GM19035 (cell line): ENCODE results near the gene TNFAIP3.

Experiments
- ATAC-seq: cut with Tn5 transposase; IDR thresholded peaks from one replicate; pipeline ENCODE4 v1.9.1; 2021; ENCODE audit not compliant: unreplicated experiment

The TNFAIP3 gene

DNA sequence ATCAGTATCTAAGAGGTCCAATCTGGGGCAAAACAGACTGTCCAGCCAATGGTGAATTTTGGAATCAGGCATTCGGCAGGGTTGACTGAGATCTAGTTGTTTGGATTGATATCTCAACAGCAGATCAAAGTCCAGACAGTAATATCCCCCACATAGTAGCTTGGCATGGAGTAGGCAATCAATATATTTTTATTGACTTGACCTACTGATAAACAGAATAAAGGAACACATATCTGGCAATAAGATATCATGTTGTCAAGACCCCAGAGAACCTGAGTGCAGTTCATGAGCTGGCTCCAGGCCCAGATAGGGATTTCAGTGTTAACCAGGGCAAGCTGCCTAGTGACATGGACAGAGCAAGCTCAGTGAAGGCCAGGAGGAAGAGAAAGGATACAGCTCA, 34.4 kb downstream of the TNFAIP3 start:
- no peak for ATAC-seq

DNA sequence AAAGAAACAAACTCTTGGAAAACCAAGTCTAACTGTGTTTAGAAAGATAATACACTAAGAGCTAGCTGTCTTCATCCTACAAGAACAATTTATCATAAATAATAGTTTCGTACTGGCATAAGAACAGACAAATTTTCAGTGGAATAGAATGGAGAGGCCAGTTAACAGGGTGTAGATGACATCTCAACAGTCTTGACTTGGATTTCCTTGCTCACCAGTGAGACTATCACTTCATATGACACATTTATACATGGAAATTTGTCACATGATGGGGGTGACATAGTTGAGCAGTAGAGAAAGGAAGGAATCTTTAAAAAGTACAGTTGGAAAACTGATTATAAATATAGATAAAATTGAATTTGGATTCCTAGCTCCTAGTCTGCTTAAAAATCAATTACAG, 35.6 kb downstream of the TNFAIP3 start:
- ATAC-seq, result no peak

DNA sequence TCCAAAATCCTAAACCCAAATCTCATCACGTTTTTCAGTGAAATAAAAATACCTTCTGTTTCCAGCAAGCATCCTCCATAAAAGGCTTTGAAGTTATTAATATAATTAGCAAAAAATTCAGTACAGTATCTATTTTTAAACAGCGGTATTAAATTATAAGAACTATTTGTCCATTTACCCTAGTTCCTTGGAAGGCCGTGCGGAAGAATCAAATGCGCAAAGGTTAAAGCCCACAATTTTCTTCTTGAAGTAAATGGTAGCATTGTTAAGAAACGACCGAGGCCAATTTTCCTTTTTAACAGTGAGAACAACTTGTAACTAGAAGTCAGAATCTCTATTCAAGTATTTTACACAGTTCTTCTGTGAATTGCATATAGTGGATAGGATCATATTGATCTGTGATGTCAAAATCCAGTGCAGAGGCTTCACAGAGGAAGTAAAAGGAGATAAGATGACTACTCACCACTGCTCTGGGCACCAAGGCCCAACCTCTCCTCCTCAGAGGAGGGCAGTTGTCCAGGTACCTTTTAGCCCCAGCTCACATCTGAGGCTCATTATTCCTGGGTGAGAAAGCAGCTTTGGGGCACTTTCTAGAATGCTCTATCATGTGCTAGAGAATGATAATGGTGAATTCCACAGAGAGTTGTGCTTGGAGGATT, 36.3 kb downstream of the TNFAIP3 start:
- no peak for ATAC-seq

DNA sequence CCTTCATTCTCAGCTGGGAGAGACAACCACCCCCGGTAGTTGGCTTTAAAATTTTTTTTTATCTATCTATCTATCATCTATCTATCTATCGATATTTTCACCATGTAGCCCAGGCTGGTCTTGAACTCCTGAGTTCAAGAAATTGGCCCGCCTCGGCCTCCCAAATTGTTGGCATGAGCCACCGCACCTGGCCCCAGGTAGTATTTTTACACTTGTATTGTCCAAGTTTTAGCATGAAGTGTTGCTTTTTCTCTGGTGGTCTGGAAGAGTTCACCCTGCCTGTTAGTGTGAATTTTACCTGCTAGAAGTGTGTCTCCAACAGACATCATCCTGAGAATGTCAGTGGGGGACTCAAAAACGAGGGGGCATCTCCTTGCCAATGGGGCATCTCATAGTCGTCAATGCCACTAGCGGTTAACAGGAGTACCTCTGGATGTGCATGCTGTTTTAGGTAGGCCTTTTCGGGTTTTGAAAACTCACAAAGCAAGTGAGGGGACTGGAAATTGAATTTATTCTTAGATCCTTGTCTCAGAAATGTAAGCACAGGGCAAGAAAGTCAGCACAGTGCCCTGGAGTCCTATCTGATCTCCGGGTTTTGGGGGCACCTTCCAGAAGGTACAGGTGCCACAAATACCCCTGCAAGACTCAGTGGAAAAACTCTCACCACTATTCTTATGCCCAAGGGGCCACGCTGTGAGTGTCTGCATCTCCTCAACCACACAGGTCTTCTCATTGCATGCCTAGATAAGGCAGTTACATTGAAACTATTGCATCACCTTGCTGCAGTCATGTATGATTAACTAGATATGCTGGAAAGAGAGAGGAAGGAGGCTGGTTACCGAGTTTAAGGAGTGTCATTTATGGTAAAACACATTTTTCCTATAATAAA, 37.1 kb downstream of the TNFAIP3 start:
- peak; percentile 66 for ATAC-seq

DNA sequence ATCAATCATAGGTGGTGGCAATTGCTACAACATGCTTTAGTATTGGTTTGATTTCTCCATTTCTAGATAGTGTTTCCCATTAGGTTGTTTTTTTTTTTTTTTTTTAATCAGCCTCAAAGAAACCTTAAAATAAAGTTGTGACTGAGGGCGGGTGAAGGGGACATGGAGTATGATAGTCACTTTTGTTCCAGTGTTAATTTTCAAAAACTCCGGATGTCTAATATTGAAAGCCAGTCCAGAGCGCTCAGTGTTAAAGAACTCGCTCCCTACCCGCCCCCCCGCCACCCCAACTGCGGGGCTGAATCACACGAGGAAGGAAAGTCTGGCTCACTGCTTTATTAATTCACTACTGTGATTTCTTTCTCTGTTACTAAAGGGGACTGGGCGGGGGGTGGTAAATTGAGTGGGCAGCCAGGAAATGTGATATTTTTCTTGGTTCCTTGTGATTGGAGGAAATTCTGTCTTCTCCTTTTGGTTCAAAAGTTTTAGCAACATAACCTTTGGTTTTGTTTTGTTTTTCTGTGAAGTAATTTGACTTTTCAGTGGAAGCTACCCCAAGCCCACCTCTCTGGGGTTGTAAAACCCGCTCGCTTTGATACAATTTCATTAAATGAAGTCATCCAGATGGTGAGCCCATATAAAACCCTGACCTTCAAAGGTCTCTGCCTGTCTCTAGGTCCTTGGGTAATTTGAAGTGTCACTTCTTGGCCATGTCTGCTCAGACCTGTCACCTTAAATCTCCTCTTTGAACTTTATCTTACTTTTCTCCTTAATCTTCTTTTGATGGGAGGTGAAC, 38.0 kb downstream of the TNFAIP3 start:
- ATAC-seq, result peak; percentile 40

DNA sequence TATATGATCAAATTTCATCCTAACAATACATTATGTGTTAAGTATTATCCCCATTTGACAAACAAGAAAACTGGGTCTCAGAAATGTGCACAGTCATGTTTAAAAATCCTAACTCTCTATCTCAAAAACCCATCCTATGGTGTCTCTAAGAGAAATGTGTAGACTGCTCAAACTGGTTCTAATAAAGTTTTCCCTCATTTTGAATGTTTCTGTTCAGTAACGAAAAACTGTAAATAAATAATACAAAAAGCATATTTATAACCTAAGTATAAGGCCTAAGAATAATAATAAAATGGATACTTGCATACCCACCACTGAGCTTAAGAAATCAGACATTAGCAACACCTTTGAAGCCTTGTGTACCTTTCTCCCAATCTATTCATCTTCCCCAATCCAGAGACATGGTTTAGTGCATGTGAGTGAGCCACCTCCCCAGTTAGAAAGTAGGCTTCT, 39.0 kb downstream of the TNFAIP3 start:
- no peak for ATAC-seq

DNA sequence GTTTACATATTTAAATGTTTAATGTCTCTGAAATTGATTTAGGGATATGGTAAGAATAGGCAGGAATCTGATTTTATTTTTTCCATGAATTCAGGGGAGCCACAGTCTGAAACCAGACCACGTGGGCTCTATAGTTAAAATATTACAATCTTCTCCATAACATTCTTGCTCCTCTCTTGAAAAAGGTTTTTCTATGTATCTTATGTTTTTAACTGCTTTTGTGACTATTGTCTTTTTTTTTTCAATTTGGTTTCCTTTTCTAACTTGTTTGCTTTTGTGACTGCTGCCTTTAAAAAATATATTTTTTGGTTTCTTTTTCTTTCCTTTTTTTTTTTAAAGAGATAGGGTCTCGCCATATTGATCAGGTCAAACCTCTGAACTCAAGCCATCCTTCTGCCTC, 40.1 kb downstream of the TNFAIP3 start:
- ATAC-seq, result no peak

DNA sequence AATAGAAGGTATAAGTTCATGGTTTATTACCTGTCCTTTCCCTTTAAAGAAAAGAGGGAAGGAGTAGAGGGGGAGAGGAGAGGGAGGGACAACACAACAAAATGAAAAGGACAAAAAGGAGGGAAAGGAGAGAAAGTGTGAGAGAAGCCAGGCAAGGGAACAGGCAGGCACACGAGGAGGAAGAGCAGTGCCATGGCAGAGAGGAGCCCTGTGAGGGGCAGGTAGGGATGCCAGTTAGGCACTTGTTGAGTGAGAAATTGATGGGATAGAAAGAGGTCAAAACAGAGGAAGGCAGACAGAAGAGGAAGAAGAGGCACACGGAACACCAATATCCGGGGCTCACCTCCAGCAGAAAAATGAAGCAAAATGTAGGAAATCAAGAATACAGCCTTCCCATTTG, 42.5 kb downstream of the TNFAIP3 start:
- ATAC-seq, result no peak

DNA sequence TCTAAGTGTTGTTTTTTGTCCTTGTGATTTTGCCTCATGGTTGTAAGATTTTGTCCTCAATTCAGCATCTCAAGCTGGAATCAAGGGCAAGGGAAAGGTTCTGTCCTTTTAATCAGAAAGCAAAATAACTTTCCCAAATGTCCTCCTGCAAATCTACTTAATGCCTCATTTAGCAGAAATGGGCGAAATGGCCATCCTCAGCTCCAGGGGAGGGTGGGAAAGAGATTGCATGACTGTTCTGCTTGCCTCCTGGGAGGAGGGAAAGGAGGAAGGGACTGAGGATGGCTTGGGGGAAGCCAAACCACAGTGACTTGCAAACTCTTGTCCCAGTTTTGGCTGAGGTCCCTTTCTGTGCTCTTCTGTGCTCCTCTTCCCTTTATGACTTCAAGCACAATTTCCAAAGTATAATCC, 43.4 kb downstream of the TNFAIP3 start:
- no peak for ATAC-seq

DNA sequence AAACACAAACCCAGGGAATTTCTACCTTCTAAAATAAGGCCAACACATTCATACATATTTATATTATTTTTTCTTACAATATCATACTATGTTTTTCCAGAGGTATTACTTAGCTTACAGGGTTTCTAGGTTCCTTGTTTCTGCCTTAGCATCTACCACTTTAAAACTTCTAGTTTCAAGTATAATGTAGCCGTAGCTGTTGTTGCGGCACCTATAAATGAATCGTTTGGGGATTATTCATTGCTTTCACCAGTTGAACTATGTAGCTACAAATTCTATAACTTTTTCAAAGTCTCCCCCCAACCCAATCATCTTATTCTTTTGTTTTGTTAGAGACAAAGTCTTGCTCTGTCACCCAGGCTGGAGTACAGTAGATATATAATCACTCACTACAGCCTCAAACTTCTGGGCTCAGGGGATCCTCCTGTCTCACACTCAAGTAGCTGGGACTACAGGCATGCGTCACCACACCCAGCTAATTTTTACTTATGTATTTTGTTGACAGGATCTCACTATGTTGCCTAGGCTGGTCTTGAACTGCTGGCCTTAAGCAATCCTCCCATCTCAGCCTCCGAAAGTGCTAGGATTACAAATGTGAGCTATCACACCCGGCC, 43.9 kb downstream of the TNFAIP3 start:
- no peak for ATAC-seq

DNA sequence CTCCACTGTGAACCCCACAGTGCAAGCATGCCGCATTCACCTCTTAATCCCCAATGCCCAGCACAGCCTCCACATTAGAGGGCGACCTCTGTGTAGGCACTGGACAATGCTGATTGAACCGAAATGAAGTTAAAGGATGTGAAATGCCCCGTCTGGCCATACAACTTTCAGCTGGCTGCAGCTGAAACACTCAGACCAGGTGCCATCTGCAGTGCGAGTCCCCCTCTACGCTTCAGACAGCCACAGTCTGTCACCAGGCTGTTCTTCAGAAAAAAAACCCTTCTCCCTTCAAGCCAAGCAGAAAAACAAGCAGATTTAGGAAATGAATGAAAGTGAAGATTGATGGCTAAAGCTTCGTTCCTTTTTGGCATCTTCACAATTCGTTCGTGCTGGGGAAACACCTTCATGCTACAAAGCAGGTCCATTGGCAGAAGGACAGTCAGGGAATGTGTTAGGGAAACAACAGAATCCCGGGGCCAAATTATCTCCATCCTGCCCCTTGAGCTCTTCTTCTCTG, 44.7 kb downstream of the TNFAIP3 start:
- ATAC-seq, result peak; percentile 48

DNA sequence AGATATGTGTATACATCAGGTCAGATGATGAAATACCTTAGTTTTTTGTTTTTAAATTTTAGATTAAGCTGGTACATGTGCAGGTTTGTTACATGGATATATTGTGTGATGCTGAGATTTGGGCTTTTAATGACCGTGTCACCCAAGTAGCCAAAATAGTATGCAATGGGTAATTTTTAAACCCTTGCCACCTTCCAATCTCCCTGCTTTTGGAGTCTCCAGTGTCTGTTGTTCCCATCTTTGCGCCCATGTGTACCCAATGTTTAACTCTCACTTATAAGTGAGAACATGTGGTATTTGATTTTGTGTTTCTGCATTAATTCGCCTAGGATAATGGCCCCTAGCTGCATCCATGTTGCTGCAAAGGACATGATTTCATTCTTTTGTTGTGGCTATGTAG, 45.8 kb downstream of the TNFAIP3 start:
- ATAC-seq, result no peak

DNA sequence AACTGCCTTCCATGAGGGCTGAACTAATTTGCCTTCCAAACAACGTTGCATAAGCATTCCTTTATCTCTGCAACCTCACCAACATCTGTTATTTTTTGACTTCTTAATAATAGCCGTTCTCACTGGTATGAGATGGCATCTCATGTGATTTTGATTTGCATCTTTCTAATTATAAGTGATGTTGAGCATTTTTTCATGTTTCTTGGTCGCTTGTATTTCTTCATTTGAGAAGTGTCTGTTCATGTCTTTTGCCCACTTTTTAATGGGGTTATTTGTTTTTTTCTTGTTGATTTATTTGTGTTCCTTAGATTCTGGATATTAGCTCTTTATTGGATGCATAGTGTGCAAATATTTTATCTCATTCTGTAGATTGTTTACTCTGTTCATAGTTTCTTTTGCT, 46.4 kb downstream of the TNFAIP3 start:
- ATAC-seq, result no peak

DNA sequence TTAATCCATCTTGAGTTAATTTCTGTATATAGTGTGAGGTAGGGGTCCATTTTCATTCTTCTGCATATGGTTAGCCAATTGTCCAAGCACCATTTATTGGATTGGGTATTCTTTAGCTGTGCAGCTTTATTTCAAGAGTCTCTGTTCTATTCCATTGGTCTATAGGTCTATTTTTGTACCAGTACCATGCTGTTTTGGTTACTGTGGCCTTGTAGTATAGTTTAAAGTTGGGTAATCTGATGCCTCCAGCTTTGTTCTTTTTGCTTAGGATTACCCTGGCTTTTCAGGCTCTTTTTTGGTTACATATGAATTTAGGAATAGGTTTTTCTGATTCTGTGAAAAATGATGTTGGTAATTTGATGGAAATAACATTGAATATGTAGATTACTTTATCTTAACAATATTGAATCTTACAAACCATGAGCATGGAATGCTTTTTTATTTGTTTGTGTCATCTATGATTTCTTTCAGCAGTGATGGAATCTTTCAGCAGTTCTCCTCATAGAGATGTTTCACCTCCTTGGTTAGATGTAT, 47.0 kb downstream of the TNFAIP3 start:
- no peak for ATAC-seq

DNA sequence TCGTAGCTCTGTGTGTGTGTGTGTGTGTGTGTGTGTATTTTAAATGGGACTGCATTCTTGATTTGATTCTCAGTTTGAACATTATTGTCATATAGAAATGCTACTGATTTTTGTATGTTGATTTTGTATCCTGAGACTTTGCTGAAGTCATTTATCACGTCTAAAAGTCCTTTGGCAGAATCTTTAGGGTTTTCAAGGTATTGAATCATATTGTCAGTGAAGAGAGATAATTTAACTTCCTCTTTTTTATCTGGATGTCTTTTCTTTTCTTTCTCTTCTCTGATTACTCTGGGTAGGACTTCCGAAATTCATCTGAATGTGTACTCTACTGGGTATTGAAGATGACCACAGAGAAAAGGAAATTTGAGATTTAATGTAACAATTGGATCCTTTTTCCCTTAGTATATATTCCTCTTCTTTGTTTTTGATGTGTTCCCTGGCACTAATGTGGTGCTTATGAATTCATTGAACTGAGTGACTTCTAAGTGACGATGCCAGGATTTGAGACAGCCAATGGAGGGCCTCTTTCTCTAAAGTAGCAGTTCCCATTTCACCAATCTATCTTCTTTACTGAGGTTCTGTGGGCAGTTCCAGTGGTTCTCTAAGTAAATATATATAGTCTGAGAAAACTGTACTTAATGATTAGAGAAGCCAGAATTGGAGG, 47.6 kb downstream of the TNFAIP3 start:
- no peak for ATAC-seq

DNA sequence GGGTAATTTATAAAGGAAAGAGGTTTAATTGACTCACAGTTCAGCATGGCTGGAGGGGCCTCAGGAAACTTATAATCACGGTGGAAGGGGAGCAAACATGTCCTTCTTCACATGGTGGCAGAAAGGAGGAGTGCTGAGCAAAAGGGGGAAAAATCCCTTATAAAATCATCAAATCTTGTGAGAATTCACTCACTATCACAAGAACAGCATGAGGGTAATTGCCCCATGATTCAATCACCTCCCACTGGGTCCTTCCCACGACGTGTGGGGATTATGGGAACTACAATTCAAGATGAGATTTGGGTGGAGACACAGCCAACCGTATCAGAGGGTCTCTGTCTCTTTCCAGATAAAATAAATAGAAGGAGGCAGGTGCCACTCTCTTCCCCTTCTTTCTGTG, 48.7 kb downstream of the TNFAIP3 start:
- no peak for ATAC-seq

DNA sequence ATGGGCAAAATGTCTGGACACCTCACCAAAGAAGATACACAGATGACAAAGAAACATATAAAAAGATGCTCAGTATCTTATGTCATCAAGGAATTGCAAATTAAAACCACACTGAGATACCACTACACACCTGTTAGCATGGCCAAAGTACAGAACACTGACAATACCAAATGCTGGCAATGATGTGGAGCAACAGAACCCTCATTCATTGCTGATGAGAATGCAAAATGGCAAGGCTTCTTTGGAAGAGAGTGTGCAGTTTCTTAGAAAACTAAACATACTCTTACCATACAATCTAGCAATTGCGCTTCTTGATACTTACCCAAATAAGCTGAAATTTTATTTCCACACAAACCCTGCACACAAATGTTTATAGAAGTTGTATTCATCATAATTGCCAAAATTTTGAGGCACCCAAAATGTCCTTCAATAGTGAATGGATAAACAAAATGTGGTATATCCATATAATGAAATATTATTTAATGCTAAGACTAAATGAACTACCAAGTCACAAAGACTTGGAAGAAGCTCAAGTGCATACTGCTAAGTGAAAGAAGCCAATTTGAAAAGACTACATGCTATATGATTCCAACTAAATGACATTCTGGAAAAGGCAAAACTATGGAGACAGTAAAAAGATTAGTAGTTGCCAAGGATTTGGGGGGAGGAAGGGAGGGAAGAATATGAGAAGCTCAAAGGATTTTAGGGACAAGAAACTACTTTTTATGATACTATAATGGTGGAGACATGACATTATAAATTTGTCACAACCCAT, 50.7 kb downstream of the TNFAIP3 start:
- ATAC-seq, result no peak

DNA sequence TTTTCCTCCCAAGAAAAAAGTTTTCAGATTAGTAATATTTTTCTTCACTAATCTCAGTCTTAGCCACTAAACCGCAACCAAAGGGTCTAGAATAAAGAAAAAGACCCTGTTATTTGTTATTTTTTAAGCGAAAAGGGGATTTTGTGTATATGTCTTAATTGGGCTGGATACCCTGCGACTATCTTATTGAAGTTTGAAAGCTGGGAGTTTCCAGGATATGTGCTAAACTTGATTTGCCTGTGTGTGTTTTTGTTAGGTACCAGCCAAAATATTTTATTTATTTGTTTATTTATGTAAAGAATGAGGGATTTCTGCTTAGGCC, 52.4 kb downstream of the TNFAIP3 start:
- ATAC-seq, result no peak
